HepG2 (cell line): ENCODE results near the gene OPRL1. TPM values are rescaled to one million over a fixed set of nuclear protein-coding genes. Genes with fewer than 3 reads are reported as not detected.
A peak's percentile ranks its signal among the peaks of the same experiment; 100 is the strongest.

Experiments
- ARHGAP35 ChIP-seq: sonication (generic); formaldehyde crosslinking; IDR thresholded peaks from 2 replicates; pipeline ENCODE4 v1.9.0; 2022; ENCODE audit warnings: mild to moderate bottlenecking, inconsistent platforms, moderate library complexity, missing genetic modification reagents, borderline replicate concordance
- EEA1 ChIP-seq: sonication (generic); formaldehyde crosslinking; IDR thresholded peaks from 2 replicates; pipeline ENCODE4 v1.5.1; 2020; ENCODE audit warnings: mild to moderate bottlenecking, missing genetic modification reagents, borderline replicate concordance
- ESRRA ChIP-seq: sonication (generic); formaldehyde crosslinking; IDR thresholded peaks from 2 replicates; pipeline ENCODE4 v1.5.1; 2020; ENCODE audit warnings: mild to moderate bottlenecking, low read depth, missing genetic modification reagents
- GATAD1 ChIP-seq: IDR thresholded peaks from 2 replicates; pipeline ENCODE4 v1.6.1; 2016; ENCODE audit warnings: missing genetic modification reagents, missing compliant biosample characterization
- JARID2 ChIP-seq: sonication (generic); formaldehyde crosslinking; IDR thresholded peaks from 2 replicates; pipeline ENCODE4 v1.8.1; 2023; ENCODE audit warnings: missing genetic modification reagents, inconsistent platforms; ENCODE audit not compliant: insufficient replicate concordance
- KDM4B ChIP-seq: sonication (generic); formaldehyde crosslinking; IDR thresholded peaks from 2 replicates; pipeline ENCODE4 v1.4.0; 2020; ENCODE audit warnings: missing genetic modification reagents
- MEIS2 ChIP-seq: sonication (generic); formaldehyde crosslinking; IDR thresholded peaks from 2 replicates; pipeline ENCODE4 v1.9.0; 2021; ENCODE audit warnings: mild to moderate bottlenecking, missing genetic modification reagents
- SPEN ChIP-seq: sonication (generic); formaldehyde crosslinking; IDR thresholded peaks from 2 replicates; pipeline ENCODE4 v1.5.1; 2020; ENCODE audit warnings: low read depth, mild to moderate bottlenecking, missing genetic modification reagents
- TCF12 ChIP-seq, 2 experiments: fragments of 450-650 bp in 1 of 2; sonication (generic) in 1 of 2; formaldehyde crosslinking in 1 of 2; IDR thresholded peaks; 2 replicates each; pipeline versions ENCODE4 v1.6.1 to v1.8.0; 2017 to 2022; ENCODE audit warnings: antibody characterized with exemption in 1 of 2, mild to moderate bottlenecking in 1 of 2, missing genetic modification reagents in 1 of 2, moderate library complexity in 1 of 2
- TRIM24 ChIP-seq: sonication (generic); formaldehyde crosslinking; IDR thresholded peaks from 2 replicates; pipeline ENCODE4 v1.8.0; 2022; ENCODE audit warnings: mild to moderate bottlenecking, missing genetic modification reagents
- ZNF12 ChIP-seq: sonication (generic); formaldehyde crosslinking; IDR thresholded peaks from 2 replicates; pipeline ENCODE4 v1.5.0; 2020; ENCODE audit warnings: missing genetic modification reagents
- ZNF235 ChIP-seq: sonication (generic); formaldehyde crosslinking; IDR thresholded peaks from 2 replicates; pipeline ENCODE4 v1.8.1; 2023; ENCODE audit warnings: mild to moderate bottlenecking, missing genetic modification reagents, borderline replicate concordance
- ZNF276 ChIP-seq: sonication (generic); formaldehyde crosslinking; IDR thresholded peaks from 2 replicates; pipeline ENCODE4 v1.4.0; 2020; ENCODE audit warnings: mild to moderate bottlenecking, low read depth, missing genetic modification reagents
- ZNF292 ChIP-seq: sonication (generic); formaldehyde crosslinking; IDR thresholded peaks from 2 replicates; pipeline ENCODE4 v1.8.1; 2022; ENCODE audit warnings: mild to moderate bottlenecking, low read depth, missing genetic modification reagents, borderline replicate concordance
- ZNF547 ChIP-seq: sonication (generic); formaldehyde crosslinking; IDR thresholded peaks from 2 replicates; pipeline ENCODE4 v1.5.1; 2020; ENCODE audit warnings: mild to moderate bottlenecking, missing genetic modification reagents
- ZNF569 ChIP-seq: sonication (generic); formaldehyde crosslinking; IDR thresholded peaks from 2 replicates; pipeline ENCODE4 v1.5.0; 2020; ENCODE audit warnings: mild to moderate bottlenecking, missing genetic modification reagents, moderate library complexity, borderline replicate concordance
- ZNF576 ChIP-seq: sonication (generic); formaldehyde crosslinking; IDR thresholded peaks from 2 replicates; pipeline ENCODE4 v1.4.0; 2020; ENCODE audit warnings: mild to moderate bottlenecking, missing genetic modification reagents
- ZNF670 ChIP-seq: sonication (generic); formaldehyde crosslinking; IDR thresholded peaks from 2 replicates; pipeline ENCODE4 v1.8.0; 2022; ENCODE audit warnings: mild to moderate bottlenecking, missing genetic modification reagents, borderline replicate concordance
- ZNF687 ChIP-seq: sonication (generic); formaldehyde crosslinking; IDR thresholded peaks from 2 replicates; pipeline ENCODE4 v1.5.1; 2020; ENCODE audit warnings: mild to moderate bottlenecking, missing genetic modification reagents, moderate library complexity
- ZNF878 ChIP-seq: sonication (generic); formaldehyde crosslinking; IDR thresholded peaks from 2 replicates; pipeline ENCODE4 v1.8.1; 2023; ENCODE audit warnings: mild to moderate bottlenecking, missing genetic modification reagents, moderate library complexity
- polyA plus RNA-seq, 8 experiments: library from polyadenylated mRNA; depleted of rRNA in 3 of 8; stranded (reverse) in 7 of 8; unstranded in 1 of 8; fragments of >200 nt; fragmentation: Illumina TruSeq in 4 of 8; extraction: Trizol in 4 of 8; gene quantifications; 2 replicates each; pipeline versions ENCODE4 v1.2.1 to v1.2.3, GENCODE V29; 2011 to 2016; ENCODE audit warnings: low read depth in 4 of 8, missing spikeins in 1 of 8, mixed read lengths in 1 of 8; ENCODE audit not compliant: insufficient read depth in 1 of 8
- total RNA-seq, 5 experiments: library from RNA; depleted of rRNA; stranded (reverse); fragments of >200 nt; fragmentation: Illumina TruSeq; extraction: Trizol; gene quantifications; 2 replicates each; pipeline ENCODE4 v1.2.3, GENCODE V29; 2016; ENCODE audit warnings: low read depth in 1 of 5
- TF ChIP-seq, protein P1 (sequence below): IDR thresholded peaks from 2 replicates; pipeline ENCODE4 v1.6.1; 2018; ENCODE audit warnings: missing genetic modification reagents, mild to moderate bottlenecking, missing compliant biosample characterization

Gene OPRL1
- total and polyA plus RNA-seq, 2 of the 13 experiments (the other 11 are each of a cell fraction or from before 2014, with no cell fraction given): 0.35 to 0.71 TPM

DNA sequence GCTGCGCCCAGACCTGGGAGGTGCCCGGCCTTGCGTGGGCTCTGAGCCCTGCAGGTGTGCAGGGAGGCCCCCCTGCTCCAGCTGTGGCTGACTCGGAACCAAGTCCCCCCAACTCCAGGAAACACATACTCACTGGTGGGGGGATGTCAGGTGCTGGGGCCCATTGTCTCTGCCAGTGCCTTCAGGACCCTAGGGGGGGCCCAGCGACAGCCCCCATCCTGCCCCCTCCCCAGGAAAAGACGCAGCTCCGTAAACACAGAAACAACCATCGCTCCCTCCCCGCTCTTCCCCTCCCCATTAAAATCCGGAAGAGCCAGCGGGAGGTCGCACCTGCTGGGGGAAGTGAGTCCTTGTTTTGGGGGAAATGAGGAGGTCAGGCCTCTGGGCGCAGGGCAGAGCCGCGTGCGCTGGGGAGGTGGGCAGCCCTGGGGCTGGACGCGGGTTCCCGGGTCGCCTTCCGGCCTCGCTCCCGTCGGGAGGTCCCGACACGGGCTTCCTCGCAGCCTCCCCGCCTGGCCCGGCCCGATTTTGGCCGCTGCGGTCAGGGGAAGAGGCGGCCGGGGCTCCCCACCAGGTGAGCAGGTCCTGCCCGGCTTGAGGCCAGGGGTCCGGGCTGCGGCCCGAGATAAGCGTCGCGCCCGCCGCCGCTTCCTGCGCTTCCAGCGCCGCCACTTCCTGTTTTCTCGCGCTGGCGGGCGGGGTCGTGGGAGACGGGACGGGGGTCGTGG, 37.7 kb upstream of the OPRL1 start (continued):
- TF ChIP-seq ZNF276 (CRISPR knock-in tag): peak; percentile 93; the same call in 1 of the 2 replicates
- 0 out of 2 replicates have a peak, but pooled peaks have one; percentile 18 for TF ChIP-seq ESRRA (CRISPR knock-in tag)
- peak; percentile 64 for TF ChIP-seq SPEN
- TF ChIP-seq TCF12 (IDR thresholded peaks at IDR 0.05): no peak
- TF ChIP-seq TCF12 (CRISPR knock-in tag; IDR thresholded peaks at IDR 0.05): peak; percentile 72; the same call in 1 of the 2 replicates
- peak; percentile 91 for TF ChIP-seq ZNF687 (CRISPR knock-in tag)
- TF ChIP-seq, protein P1, sequence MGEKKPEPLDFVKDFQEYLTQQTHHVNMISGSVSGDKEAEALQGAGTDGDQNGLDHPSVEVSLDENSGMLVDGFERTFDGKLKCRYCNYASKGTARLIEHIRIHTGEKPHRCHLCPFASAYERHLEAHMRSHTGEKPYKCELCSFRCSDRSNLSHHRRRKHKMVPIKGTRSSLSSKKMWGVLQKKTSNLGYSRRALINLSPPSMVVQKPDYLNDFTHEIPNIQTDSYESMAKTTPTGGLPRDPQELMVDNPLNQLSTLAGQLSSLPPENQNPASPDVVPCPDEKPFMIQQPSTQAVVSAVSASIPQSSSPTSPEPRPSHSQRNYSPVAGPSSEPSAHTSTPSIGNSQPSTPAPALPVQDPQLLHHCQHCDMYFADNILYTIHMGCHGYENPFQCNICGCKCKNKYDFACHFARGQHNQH (CRISPR knock-in tag): no peak
- peak; percentile 61; the same call in 1 of the 2 replicates for TF ChIP-seq MEIS2 (CRISPR knock-in tag)
- peak; percentile 43 for TF ChIP-seq GATAD1 (CRISPR knock-in tag)
- TF ChIP-seq ZNF878: peak; percentile 58; the same call in 1 of the 2 replicates
- TF ChIP-seq ZNF235: no peak; the same call in 1 of the 2 replicates
- peak; percentile 74; the same call in 1 of the 2 replicates for TF ChIP-seq ZNF670 (CRISPR knock-in tag)
- TF ChIP-seq ZNF12 (CRISPR knock-in tag): peak; percentile 64; the same call in 1 of the 2 replicates
- TF ChIP-seq ARHGAP35 (CRISPR knock-in tag): peak; percentile 32
- no peak for TF ChIP-seq JARID2
- no peak for TF ChIP-seq ZNF576 (CRISPR knock-in tag)
- no peak for TF ChIP-seq KDM4B (CRISPR knock-in tag)
- no peak for TF ChIP-seq ZNF569 (CRISPR knock-in tag)
- TF ChIP-seq ZNF547 (CRISPR knock-in tag): peak; percentile 78
- TF ChIP-seq TRIM24: no peak
- peak; percentile 69; the same call in 1 of the 2 replicates for TF ChIP-seq EEA1 (CRISPR knock-in tag)
- TF ChIP-seq ZNF292: no peak
